Mammary epithelial cell (primary cell): ENCODE results near the gene FAM43B.

Source experiments
- EZH2 ChIP-seq: IDR thresholded peaks from 2 replicates; pipeline ENCODE4 v1.6.1; 2012; ENCODE audit warnings: low read length, inconsistent platforms, borderline replicate concordance
- TF ChIP-seq, protein P1 (sequence below), 2 donors: IDR thresholded peaks in 1 of 2; conservative IDR thresholded peaks in 1 of 2; 2 replicates each; pipeline ENCODE4 v1.5.1; 2011 to 2012; ENCODE audit warnings: inconsistent platforms in 2 of 2, low read length in 2 of 2, mild to moderate bottlenecking in 2 of 2, control low read depth in 1 of 2, low read depth in 1 of 2; ENCODE audit not compliant: insufficient read depth in 1 of 2; ENCODE audit errors: extremely low read depth in 1 of 2

DNA sequence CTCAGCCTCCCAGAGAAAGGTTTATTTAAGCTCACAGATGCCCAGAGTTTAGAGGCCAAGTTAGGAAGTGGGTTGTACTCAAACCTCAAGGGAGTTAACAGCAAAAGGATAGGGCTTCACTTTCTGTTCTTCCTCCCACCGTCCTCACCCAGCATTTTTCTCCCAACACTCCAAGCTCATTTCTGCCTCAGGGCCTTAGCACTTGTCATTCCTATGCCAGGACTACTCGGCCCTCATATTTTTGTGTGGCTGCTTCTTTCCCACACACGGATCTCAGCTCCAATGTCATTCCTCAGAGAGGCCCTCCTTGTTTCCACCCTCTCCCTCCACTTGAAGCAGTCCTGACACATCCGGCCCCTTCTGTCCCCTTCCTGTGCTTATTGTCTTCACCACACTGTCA lies 12.9 kb downstream of the FAM43B start:
- TF ChIP-seq, protein P1, sequence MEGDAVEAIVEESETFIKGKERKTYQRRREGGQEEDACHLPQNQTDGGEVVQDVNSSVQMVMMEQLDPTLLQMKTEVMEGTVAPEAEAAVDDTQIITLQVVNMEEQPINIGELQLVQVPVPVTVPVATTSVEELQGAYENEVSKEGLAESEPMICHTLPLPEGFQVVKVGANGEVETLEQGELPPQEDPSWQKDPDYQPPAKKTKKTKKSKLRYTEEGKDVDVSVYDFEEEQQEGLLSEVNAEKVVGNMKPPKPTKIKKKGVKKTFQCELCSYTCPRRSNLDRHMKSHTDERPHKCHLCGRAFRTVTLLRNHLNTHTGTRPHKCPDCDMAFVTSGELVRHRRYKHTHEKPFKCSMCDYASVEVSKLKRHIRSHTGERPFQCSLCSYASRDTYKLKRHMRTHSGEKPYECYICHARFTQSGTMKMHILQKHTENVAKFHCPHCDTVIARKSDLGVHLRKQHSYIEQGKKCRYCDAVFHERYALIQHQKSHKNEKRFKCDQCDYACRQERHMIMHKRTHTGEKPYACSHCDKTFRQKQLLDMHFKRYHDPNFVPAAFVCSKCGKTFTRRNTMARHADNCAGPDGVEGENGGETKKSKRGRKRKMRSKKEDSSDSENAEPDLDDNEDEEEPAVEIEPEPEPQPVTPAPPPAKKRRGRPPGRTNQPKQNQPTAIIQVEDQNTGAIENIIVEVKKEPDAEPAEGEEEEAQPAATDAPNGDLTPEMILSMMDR (conservative IDR thresholded peaks at IDR 0.05 in 1 of 2, IDR thresholded peaks at IDR 0.05 in 1 of 2; ENCODE audit: extremely low read depth in 1 of 2, insufficient read depth in 1 of 2, low read depth in 1 of 2, low read length in 2 of 2) = no peak
- TF ChIP-seq EZH2 = no peak
